Measurements from ENCODE around the gene INPP5F. TPM values are rescaled to one million over a fixed set of nuclear protein-coding genes. Genes with fewer than 3 reads are reported as not detected.

The INPP5F gene
- total and polyA plus RNA-seq, 9 of the 15 experiments (the other 6 are each of a cell fraction or from before 2014, with no cell fraction given), result 1.6 to 7.3 (median 6.0) TPM

DNA sequence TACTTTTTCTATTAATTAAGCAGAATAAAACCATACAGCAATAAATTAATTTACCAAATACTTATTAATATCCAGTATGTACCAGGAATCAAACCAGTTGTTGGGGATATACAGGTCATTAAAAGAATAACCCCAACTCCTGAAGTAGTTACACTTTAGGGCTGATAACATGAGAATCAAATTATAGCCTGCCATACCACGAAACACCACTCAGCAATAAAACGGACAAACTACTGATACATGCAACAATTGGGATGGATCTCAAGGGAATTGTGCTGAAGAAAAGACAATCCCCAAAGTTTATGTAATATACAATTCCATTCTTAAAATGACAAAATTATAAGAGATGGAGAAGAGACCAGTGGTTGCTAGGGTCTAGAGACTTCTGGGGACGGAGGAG lies 124.1 kb downstream of the INPP5F start:
- Histone ChIP-seq H3K36me3 (ENCODE audit: control insufficient read depth, insufficient read depth, low read length) (peaks cover 77% of the 10 kb centered on the region), H3K79me2 (ENCODE audit: control insufficient read depth, insufficient read depth, low read length) (no peaks in the 10 kb centered on the region), H3K4me1 (replicated peaks in 1 of 2; ENCODE audit: control insufficient read depth in 2 of 2, insufficient read depth in 2 of 2, low read length in 2 of 2) (no peaks in the 10 kb centered on the region), H3K27me3 (ENCODE audit: control insufficient read depth in 2 of 2, insufficient read depth in 2 of 2, low read length in 2 of 2) (no peaks in the 10 kb centered on the region), H4K20me1 (replicated peaks; ENCODE audit: control insufficient read depth, insufficient read depth, low read length) (no peaks in the 10 kb centered on the region), H3K9ac (ENCODE audit: insufficient read depth in 1 of 2, low read depth in 2 of 2, low read length in 2 of 2) (no peak overlapping the region), H2AFZ (ENCODE audit: low read depth, low read length) (no peak overlapping the region), H3K4me3 (no peak overlapping the region), H3K9me3 (replicated peaks; ENCODE audit: control insufficient read depth, insufficient read depth, low read depth, low read length) (no peaks in the 10 kb centered on the region), H3K9me1 (ENCODE audit: control insufficient read depth, insufficient read depth, low read length) (no peaks in the 10 kb centered on the region), H3K27ac (ENCODE audit: extremely low read depth, low read depth, low read length) (no peak overlapping the region), H3K4me2 (ENCODE audit: insufficient read depth, low read length) (no peak overlapping the region)
- in situ Hi-C loops (cut with MboI), result loop anchor here (5.0 kb wide), 1 partner anchor 98 kb away; no protein-coding TSS in a partner anchor
- ChIA-PET CTCF (ENCODE audit: low intra/inter-chr PET ratio) (no interaction called here), POLR2A (no interaction called here)
- WGBS (ENCODE audit: insufficient coverage, low coverage, missing lambda C conversion rate), result 96% methylated on average over 3 of the region's 3 CpGs
- TF ChIP-seq KAT7 (CRISPR knock-in tag; IDR thresholded peaks at IDR 0.05; ENCODE audit: borderline replicate concordance) (no peak), SETDB1 (IDR thresholded peaks at IDR 0.05; ENCODE audit: low read length) (no peak)
- TF ChIP-seq, protein P1, sequence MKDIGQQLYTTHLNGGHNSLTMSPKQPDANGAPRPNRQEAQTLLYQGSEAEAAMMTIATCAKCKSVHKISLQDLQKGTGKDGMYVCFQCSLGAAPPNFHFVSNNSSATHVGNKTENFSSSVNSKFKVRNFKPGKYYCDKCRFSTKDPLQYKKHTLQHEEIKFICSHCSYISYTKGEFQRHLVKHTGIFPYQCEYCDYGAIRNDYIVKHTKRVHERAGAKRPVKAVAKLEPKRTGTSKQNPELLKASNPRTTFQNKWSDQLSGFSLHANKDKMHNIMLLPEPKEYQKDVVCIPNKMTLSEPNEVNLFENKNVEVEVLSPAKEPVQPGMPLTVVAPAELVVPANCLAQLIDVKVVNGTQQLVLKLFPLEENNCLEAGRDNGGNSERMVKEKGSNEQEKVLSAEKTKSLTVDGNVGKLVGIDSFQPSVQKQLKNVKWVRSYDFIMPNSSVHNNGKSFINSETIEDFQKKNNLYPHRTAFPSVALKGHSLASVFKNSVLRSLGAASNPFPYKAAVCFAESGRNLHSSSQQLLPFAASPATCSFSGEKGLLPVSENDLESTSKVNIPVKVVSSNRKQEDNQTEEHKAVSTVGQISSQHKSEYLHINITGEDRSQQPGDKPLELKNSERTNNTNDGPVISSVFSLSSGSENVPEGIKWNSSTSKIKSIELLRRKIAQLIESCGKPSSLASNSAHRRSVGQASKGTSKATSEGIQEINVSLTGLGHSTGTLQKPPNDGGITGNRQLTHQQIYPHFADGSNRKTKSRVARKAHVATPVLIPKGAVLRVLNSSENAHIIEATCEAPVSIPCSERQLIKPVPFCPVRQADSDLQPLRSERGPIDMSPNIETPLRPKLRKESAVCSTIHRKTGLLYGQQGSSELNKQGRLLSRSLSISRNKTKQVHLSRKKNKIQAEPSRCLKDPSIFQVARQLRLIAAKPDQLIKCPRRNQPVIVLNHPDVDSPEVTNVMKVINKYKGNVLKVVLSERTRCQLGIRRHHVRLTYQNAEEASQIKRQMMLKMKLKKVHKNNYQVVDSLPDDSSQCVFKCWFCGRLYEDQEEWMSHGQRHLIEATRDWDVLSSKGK (CRISPR knock-in tag; IDR thresholded peaks at IDR 0.05), result no peak
- no peak for FAIRE-seq
- no peak for DNase-seq (ENCODE audit: extremely low read depth in 1 of 4, low spot score in 3 of 4)
- BruUV-seq (replicated peaks), result no TSS peak
- no peak for ATAC-seq
- intact Hi-C loops (cut with micrococcal nuclease), result no loop called here

Data from K562 (cell line).